Measurements from ENCODE around the gene TRUB2. TPM values are rescaled to one million over a fixed set of nuclear protein-coding genes. Genes with fewer than 3 reads are reported as not detected.
"Not testable (repeated sequence)": the region's sequence is repeated elsewhere in the genome, so short reads cannot be mapped to it uniquely, and the experiment has no call there.

The TRUB2 gene
- total RNA-seq, 1 donor: 4.5 TPM

DNA sequence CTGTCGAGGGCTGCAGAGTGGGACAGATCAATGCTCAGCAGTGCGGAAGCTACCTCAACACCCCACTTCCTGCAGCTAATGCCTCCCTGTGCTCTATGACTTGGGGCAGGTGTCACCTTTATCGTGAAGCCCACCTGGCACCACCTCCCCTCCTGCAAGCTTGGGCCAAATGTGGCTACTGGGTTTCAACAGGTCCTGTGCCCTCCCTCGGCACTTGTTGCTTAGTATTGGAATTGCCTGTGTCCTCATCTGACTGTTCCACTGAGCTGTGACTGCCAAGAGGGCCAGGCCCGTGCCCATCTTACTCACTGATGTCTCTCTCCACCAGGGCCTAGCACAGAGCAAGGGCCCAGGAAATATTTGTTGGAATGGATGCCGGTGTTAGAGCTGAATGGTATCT lies 27.5 kb upstream of the TRUB2 start:
- no peaks in the 10 kb centered on the region for H3K27me3 ChIP-seq (ENCODE audit: insufficient read depth, low read length)
- H3K4me1 ChIP-seq (ENCODE audit: insufficient read depth, low read length): no peaks in the 10 kb centered on the region
- no peak overlapping the region for H3K4me3 ChIP-seq (ENCODE audit: low read length)
- no peaks in the 10 kb centered on the region for H3K9me3 ChIP-seq (ENCODE audit: low read depth, low read length)

GRCh38 chr9:128349125-128349524 lies 26.9 kb upstream of the TRUB2 start:
- no peaks in the 10 kb centered on the region for H3K9me3 ChIP-seq (ENCODE audit: low read depth, low read length)
- no peaks in the 10 kb centered on the region for H3K27me3 ChIP-seq (ENCODE audit: insufficient read depth, low read length)
- H3K4me3 ChIP-seq (ENCODE audit: low read length): no peak overlapping the region
- H3K4me1 ChIP-seq (ENCODE audit: insufficient read depth, low read length): no peaks in the 10 kb centered on the region

DNA sequence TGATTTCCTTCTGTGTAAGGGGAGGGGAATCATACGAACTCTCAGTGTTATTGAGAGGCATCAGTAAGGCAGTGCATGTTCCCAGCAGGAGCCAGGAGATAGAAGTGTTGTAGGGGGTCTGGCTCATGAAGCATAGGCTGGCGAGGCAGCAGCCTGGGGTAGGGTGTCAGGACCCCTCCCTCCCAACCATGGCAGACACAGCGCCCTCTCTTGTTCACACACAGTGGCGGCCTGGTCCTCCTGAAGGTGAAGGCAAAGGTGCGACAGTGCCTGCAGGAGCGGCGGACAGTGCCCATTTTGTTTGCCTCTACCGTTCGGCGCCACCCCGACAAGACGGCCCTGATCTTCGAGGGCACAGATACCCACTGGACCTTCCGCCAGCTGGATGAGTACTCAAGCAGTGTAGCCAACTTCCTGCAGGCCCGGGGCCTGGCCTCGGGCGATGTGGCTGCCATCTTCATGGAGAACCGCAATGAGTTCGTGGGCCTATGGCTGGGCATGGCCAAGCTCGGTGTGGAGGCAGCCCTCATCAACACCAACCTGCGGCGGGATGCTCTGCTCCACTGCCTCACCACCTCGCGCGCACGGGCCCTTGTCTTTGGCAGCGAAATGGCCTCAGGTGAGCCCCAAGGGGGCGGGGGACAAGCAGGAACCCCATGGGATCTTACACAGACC lies 22.8 kb upstream of the TRUB2 start:
- Histone ChIP-seq H3K4me1 (ENCODE audit: insufficient read depth, low read length) (peaks cover 10% of the 10 kb centered on the region), H3K9me3 (ENCODE audit: low read depth, low read length) (no peaks in the 10 kb centered on the region), H3K4me3 (ENCODE audit: low read length) (no peak overlapping the region), H3K27me3 (ENCODE audit: insufficient read depth, low read length) (no peaks in the 10 kb centered on the region)

DNA sequence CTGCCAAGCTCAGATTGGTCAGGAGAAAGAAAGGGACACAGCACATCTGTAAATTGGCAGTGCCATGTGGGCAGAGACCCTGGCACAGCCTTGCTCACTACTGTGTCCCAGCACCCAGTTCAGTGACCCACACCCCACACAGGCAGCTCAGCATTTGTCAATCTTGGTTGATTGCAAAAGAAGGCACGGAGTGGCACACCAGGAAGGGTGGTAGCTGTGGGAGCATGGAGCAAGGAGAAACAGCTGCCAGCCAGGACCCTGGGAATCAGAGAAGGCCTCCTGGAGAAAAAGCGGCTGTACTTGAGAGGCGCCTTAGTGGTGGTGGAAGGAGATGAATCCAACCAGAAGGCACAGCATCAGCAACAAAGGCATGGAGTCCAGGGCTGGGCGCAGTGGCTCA lies 21.6 kb upstream of the TRUB2 start:
- H3K27me3 ChIP-seq (ENCODE audit: insufficient read depth, low read length): no peaks in the 10 kb centered on the region
- no peaks in the 10 kb centered on the region for H3K9me3 ChIP-seq (ENCODE audit: low read depth, low read length)
- peaks cover 20% of the 10 kb centered on the region for H3K4me1 ChIP-seq (ENCODE audit: insufficient read depth, low read length)
- no peak overlapping the region for H3K4me3 ChIP-seq (ENCODE audit: low read length)

GRCh38 chr9:128342971-128343680 lies 20.9 kb upstream of the TRUB2 start:
- Histone ChIP-seq H3K27me3 (ENCODE audit: insufficient read depth, low read length) (no peaks in the 10 kb centered on the region), H3K9me3 (ENCODE audit: low read depth, low read length) (no peaks in the 10 kb centered on the region), H3K4me3 (ENCODE audit: low read length) (no peak overlapping the region), H3K4me1 (ENCODE audit: insufficient read depth, low read length) (peaks cover 20% of the 10 kb centered on the region)

- peaks cover 20% of the 10 kb centered on the region for H3K4me1 ChIP-seq (ENCODE audit: insufficient read depth, low read length)
- no peaks in the 10 kb centered on the region for H3K9me3 ChIP-seq (ENCODE audit: low read depth, low read length)
- H3K4me3 ChIP-seq (ENCODE audit: low read length): peak overlapping the region; percentile 47
- no peaks in the 10 kb centered on the region for H3K27me3 ChIP-seq (ENCODE audit: insufficient read depth, low read length)
Measured at GRCh38 chr9:128341435-128341849, 19.2 kb upstream of the TRUB2 start.

DNA sequence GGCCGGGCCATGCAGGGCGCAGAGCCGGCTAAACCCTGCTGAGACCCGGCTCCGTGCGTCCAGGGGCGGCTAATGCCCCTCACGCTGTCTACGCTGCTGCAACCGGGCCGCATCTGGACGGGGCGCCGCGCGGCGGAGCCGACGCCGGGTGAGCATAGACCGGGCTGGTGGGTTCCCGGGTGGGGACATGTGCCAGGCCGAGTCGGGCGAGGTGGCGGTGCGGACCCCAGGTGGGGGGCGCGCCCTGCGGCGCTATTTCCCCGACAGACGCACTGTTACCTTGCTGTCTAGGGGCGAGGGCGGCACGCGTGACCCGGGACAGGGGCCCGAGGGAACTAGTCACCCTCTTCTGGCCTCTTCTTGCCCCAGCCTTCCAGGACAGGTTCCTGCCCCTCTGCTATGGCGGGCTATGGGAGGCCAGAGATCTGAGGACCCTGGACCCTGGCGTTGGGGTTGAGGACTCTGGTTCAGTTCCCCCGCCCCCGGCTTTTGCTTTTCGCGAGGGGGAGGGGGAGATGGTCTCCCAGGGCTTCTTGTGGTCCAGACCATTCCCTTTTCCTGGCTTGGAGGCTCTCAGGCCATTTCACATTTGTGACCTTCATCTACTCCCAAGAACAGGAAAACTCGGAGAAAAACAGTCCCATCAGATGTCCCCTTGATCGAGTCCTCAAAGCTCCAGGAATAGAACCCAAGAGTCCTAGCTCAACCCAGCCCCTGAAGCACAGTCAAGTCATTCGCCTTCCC lies 18.6 kb upstream of the TRUB2 start:
- Histone ChIP-seq H3K4me1 (ENCODE audit: insufficient read depth, low read length) (peaks cover 20% of the 10 kb centered on the region), H3K4me3 (ENCODE audit: low read length) (peak overlapping the region; percentile 47), H3K9me3 (ENCODE audit: low read depth, low read length) (no peaks in the 10 kb centered on the region), H3K27me3 (ENCODE audit: insufficient read depth, low read length) (no peaks in the 10 kb centered on the region)

GRCh38 chr9:128339761-128340690 lies 17.8 kb upstream of the TRUB2 start, which contains the start of gene SLC27A4:
TSS of gene SLC27A4 (plus strand) at chr9:128340527. CDS start at chr9:128343133, 2,606 bp downstream.
- Histone ChIP-seq H3K27me3 (ENCODE audit: insufficient read depth, low read length) (no peaks in the 10 kb centered on the region), H3K9me3 (ENCODE audit: low read depth, low read length) (no peaks in the 10 kb centered on the region), H3K4me3 (ENCODE audit: low read length) (peak within 1 kb of the TSS; percentile 66), H3K4me1 (ENCODE audit: insufficient read depth, low read length) (peaks cover 20% of the 10 kb centered on the region)

GRCh38 chr9:128338852-128339614 lies 16.8 kb upstream of the TRUB2 start:
- peaks cover 20% of the 10 kb centered on the region for H3K4me1 ChIP-seq (ENCODE audit: insufficient read depth, low read length)
- H3K27me3 ChIP-seq (ENCODE audit: insufficient read depth, low read length); H3K9me3 ChIP-seq (ENCODE audit: low read depth, low read length): not testable (repeated sequence)

DNA sequence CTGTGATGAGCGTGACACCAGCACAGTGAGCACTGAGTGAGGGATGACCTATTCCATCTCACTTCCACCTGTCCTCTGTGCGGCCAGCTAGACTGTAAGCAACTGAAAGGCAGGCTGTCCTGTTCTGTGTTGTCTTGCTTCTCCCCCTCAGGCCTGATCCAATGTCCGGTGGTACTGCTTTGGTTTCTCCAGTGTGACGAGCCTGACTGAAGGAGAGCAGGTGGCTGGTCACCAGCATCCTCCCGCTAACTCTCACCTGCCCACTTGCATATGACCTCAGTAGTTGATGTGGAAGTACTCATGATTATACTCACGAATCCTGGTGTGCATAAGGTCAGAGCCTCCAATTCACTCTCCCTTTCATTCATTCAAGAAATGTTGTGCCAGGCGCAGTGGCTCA lies 15.7 kb upstream of the TRUB2 start:
- Histone ChIP-seq H3K9me3 (ENCODE audit: low read depth, low read length) (no peaks in the 10 kb centered on the region), H3K4me3 (ENCODE audit: low read length) (no peak overlapping the region)

More at GRCh38 chr9:128338852-128339614, 16.8 kb upstream of the TRUB2 start:
- not testable (repeated sequence) for H3K4me3 ChIP-seq (ENCODE audit: low read length)

DNA sequence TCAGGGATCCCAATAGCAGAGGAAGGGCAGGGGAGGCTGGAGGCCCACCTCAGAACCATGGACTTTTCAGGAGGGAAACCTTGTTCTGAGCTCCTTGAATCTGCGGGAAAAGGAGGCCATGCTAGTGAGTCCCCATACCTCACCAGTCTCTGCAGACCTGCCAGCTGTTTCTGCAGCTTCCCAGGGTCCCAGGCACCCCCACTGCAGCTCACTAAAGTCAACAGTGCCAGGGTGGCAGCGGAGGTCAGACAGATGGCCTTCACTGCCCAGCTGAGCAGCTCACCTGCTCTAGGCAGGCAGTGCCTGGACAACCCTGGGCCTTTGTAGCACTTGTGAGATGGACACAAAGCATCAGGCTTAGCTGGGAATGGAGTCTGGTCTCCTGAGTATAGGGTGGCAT lies 13.7 kb upstream of the TRUB2 start:
- no peaks in the 10 kb centered on the region for H3K27me3 ChIP-seq (ENCODE audit: insufficient read depth, low read length)
- peaks cover 13% of the 10 kb centered on the region for H3K4me1 ChIP-seq (ENCODE audit: insufficient read depth, low read length)
- no peak overlapping the region for H3K4me3 ChIP-seq (ENCODE audit: low read length)
- H3K9me3 ChIP-seq (ENCODE audit: low read depth, low read length): no peaks in the 10 kb centered on the region

More for the DNA sequence above, 15.7 kb upstream of the TRUB2 start:
- H3K4me1 ChIP-seq (ENCODE audit: insufficient read depth, low read length): peaks cover 20% of the 10 kb centered on the region
- no peaks in the 10 kb centered on the region for H3K27me3 ChIP-seq (ENCODE audit: insufficient read depth, low read length)

- Histone ChIP-seq H3K9me3 (ENCODE audit: low read depth, low read length) (no peaks in the 10 kb centered on the region), H3K27me3 (ENCODE audit: insufficient read depth, low read length) (no peaks in the 10 kb centered on the region), H3K4me1 (ENCODE audit: insufficient read depth, low read length) (peaks cover 11% of the 10 kb centered on the region), H3K4me3 (ENCODE audit: low read length) (no peak overlapping the region)
Measured at GRCh38 chr9:128335161-128335560, 12.9 kb upstream of the TRUB2 start.

DNA sequence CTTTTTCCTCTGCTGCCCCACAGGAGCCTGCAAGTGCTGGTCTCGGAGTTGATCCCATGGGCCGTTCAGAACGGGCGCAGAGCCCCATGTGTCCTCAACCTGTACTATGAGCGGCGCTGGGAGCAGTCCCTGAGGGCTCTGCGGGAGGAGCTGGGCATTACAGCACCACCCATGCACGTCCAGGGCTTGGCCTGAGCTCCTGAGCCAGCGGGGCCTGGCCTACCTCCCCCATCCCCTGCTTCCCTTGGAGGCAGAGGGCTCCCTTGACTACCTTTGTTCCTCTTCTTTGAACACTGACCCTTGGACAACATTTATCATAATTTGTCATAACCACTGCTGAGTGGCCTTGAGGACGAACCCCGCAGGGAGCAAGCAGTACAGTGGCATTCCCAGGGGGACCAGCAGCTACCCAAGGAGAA lies 11.2 kb upstream of the TRUB2 start:
- H3K27me3 ChIP-seq (ENCODE audit: insufficient read depth, low read length): no peaks in the 10 kb centered on the region
- no peaks in the 10 kb centered on the region for H3K9me3 ChIP-seq (ENCODE audit: low read depth, low read length)
- H3K4me3 ChIP-seq (ENCODE audit: low read length): no peak overlapping the region
- H3K4me1 ChIP-seq (ENCODE audit: insufficient read depth, low read length): no peaks in the 10 kb centered on the region

GRCh38 chr9:128325629-128326028 lies 3.4 kb upstream of the TRUB2 start:
- H3K4me3 ChIP-seq (ENCODE audit: low read length): no peak overlapping the region
- no peaks in the 10 kb centered on the region for H3K9me3 ChIP-seq (ENCODE audit: low read depth, low read length)
- peaks cover 29% of the 10 kb centered on the region for H3K4me1 ChIP-seq (ENCODE audit: insufficient read depth, low read length)

More at GRCh38 chr9:128325629-128326028, 3.4 kb upstream of the TRUB2 start:
- H3K27me3 ChIP-seq (ENCODE audit: insufficient read depth, low read length): no peaks in the 10 kb centered on the region

Data from mononuclear cell (primary cell).